ENCODE results near the gene SARNP. TPM values are rescaled to one million over a fixed set of nuclear protein-coding genes. Genes with fewer than 3 reads are reported as not detected.
"Not testable (repeated sequence)": the region's sequence is repeated elsewhere in the genome, so short reads cannot be mapped to it uniquely, and the experiment has no call there.

SARNP gene, protein sequence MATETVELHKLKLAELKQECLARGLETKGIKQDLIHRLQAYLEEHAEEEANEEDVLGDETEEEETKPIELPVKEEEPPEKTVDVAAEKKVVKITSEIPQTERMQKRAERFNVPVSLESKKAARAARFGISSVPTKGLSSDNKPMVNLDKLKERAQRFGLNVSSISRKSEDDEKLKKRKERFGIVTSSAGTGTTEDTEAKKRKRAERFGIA
- polyA plus RNA-seq (2011; rRNA removed) (52.1 and 102 TPM in 2 replicates), polyA minus RNA-seq (2011; rRNA and poly(A)+ RNA removed) (17.8 and 23.2 TPM in 2 replicates)

DNA sequence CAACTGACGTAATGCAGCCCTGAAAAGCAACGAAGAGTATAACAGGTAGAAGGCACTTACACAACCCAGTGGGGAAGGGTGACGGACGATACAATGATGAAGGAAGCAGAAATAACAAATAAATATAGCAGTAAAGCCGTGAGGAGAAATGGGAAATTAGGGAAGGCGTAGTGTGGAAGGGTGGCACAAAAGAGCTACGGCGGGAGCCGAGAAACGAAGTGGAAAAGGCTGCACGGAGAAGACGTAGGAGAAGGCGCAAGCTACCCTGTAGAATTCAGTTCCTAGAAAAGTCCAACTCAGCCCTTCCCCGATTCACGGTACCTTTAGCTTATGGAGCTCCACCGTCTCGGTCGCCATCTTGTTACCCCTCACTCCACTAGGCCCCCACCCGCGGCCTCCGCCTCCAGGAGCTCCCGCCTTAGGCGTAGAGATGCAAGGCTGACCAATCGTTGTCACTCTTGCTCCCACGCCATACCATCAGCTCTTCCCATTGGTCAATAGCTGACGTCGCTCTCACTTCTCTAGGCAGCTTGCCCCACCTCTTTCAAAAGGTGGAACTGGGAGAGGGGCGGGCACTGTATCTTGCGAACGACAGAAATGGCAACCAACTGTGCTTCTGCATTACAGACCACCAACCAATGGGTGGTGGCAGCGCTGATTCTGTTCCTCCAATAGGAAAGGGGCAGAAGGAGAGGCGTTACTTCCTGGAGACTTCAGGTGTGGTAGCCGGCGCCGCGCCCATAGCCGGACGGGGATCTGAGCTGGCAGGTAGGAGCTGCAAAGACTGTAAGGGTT, at the start of gene SARNP, which contains the start of gene ORMDL2:
Gene SARNP (minus strand): TSS at position 380 of the 795 bp plus-strand sequence. CDS start 23 bp downstream, at position 357.
Gene ORMDL2 (plus strand): TSS at position 697 of the 795 bp plus-strand sequence. CDS start 959 bp downstream, outside the sequence.
- CTCF ChIA-PET = interaction anchor here (0.6 to 4.7 kb wide), 14 partner anchors 11 to 361 kb away, joined by 3 to 20 read pairs (median 4); partner anchors contain the start of genes DNAJC14 and PYM1
- TF ChIP-seq, protein P1, sequence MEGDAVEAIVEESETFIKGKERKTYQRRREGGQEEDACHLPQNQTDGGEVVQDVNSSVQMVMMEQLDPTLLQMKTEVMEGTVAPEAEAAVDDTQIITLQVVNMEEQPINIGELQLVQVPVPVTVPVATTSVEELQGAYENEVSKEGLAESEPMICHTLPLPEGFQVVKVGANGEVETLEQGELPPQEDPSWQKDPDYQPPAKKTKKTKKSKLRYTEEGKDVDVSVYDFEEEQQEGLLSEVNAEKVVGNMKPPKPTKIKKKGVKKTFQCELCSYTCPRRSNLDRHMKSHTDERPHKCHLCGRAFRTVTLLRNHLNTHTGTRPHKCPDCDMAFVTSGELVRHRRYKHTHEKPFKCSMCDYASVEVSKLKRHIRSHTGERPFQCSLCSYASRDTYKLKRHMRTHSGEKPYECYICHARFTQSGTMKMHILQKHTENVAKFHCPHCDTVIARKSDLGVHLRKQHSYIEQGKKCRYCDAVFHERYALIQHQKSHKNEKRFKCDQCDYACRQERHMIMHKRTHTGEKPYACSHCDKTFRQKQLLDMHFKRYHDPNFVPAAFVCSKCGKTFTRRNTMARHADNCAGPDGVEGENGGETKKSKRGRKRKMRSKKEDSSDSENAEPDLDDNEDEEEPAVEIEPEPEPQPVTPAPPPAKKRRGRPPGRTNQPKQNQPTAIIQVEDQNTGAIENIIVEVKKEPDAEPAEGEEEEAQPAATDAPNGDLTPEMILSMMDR (IDR thresholded peaks at IDR 0.05; ENCODE audit: insufficient read depth, low read depth, low read length) = no peak
- Histone ChIP-seq H3K27me3 (ENCODE audit: control insufficient read depth, insufficient read depth, low read length) (no peaks in the 10 kb centered on the region), H3K36me3 (ENCODE audit: control insufficient read depth, insufficient read depth, low read length) (peaks cover 8% of the 10 kb centered on the region), H3K4me3 (ENCODE audit: low read depth, low read length) (peak within 1 kb of the TSS; percentile 92)
- POLR2A ChIA-PET = interaction anchor here (0.6 to 2.9 kb wide), 6 partner anchors 13 to 144 kb away, joined by 3 to 30 read pairs (median 4); partner anchors contain the start of gene DNAJC14
- peak; percentile 99 for DNase-seq (ENCODE audit: low read depth)

DNA sequence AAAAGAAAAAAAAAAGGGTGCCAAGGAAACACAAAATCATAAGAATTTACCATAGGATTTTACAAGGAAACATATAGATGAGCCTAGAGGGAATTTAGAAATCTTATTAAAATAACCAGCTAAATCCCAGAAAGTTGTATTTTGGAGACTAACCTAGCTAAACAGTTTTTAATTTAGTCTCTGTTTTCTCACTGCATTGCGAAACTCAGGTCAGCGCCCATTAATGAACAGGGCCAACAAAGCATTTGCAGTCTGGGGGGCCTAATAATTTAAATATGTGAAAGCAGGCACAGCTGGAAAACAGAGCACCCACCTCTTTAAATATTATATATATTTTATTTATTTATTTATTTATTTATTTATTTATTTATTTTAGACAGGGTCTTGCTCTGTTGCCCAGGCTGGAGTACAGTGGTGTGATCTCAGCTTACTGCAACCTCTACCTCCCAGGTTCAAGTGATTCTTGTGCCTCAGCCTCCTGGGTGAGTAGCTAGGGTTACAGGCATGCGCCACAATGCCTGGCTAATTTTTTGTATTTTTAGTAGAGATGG, 49.0 kb upstream of the SARNP start:
- H3K4me3 ChIP-seq (ENCODE audit: low read depth, low read length); H3K36me3 ChIP-seq (ENCODE audit: control insufficient read depth, insufficient read depth, low read length); DNase-seq (ENCODE audit: low read depth); POLR2A ChIA-PET; H3K27me3 ChIP-seq (ENCODE audit: control insufficient read depth, insufficient read depth, low read length): not testable (repeated sequence)
- CTCF ChIA-PET = interaction anchor here (1.4 kb wide), 1 partner anchor 19 kb away, joined by 5 read pairs; no protein-coding TSS in a partner anchor

DNA sequence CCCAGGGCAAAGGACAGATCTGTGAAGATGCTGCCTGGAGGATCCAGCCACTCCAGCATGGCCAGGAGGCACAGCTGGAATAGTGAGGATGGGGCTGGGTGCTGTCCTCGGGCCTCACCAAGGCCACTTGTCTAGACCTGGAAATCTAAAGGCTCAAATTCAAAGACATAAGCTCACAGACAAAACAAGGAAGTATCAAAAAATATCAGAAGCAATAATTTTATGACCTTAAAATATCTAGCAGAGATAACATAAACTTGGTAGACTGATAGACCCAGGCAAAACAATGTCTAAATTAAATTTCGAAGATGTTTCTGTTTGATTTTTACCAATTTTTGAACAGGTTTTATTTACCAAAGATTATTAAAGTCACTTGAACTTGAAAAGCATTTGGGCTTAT, 47.8 kb upstream of the SARNP start:
- Histone ChIP-seq H3K36me3 (ENCODE audit: control insufficient read depth, insufficient read depth, low read length) (no peaks in the 10 kb centered on the region), H3K27me3 (ENCODE audit: control insufficient read depth, insufficient read depth, low read length) (no peaks in the 10 kb centered on the region), H3K4me3 (ENCODE audit: low read depth, low read length) (no peak overlapping the region)
- TF ChIP-seq, protein P1 (IDR thresholded peaks at IDR 0.05; ENCODE audit: insufficient read depth, low read depth, low read length) = no peak
- POLR2A ChIA-PET = no interaction called here
- no peak for DNase-seq (ENCODE audit: low read depth)
- CTCF ChIA-PET = interaction anchor here (1.4 kb wide), 1 partner anchor 18 kb away, joined by 5 read pairs; no protein-coding TSS in a partner anchor

DNA sequence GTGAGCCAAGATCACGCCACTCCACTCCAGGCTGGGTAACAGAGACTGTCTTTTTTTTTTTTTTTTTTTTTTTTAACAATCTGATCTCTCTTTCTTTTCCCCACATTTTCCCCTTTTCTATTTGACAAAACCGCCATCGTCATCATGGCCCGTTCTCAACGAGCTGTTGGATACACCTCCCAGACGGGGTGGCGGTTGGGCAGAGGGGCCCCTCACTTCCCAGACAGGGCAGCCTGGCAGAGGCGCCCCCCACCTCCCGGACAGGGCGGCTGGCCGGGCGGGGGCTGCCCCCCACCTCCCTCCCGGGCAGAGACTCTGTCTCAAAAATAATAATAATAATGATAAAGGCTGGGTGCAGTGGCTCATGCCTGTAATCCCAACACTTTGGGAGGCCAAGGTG, 45.4 kb upstream of the SARNP start:
- H3K36me3 ChIP-seq (ENCODE audit: control insufficient read depth, insufficient read depth, low read length); H3K4me3 ChIP-seq (ENCODE audit: low read depth, low read length); CTCF ChIA-PET; DNase-seq (ENCODE audit: low read depth); H3K27me3 ChIP-seq (ENCODE audit: control insufficient read depth, insufficient read depth, low read length); POLR2A ChIA-PET: not testable (repeated sequence)

DNA sequence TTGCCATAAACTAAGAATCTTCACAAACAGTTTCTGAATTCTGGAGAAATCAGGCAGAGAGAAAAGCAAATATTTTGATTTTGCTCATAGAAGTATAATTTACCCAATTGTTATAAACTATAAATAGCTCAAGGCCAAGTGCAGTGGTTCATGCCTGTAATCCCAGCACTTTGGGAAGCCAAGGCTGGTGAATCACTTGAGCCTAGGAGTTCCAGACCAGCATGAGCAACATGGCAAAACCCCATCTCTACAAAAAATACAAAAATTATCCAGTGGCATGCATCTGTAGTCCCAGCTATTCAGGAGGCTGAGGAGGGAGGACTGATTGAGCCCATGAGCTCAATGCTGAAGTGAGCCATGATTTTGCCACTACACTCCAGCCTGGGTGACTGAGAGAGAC, 44.8 kb upstream of the SARNP start:
- Histone ChIP-seq H3K36me3 (ENCODE audit: control insufficient read depth, insufficient read depth, low read length) (no peaks in the 10 kb centered on the region), H3K27me3 (ENCODE audit: control insufficient read depth, insufficient read depth, low read length) (no peaks in the 10 kb centered on the region), H3K4me3 (ENCODE audit: low read depth, low read length) (no peak overlapping the region)
- TF ChIP-seq, protein P1 (IDR thresholded peaks at IDR 0.05; ENCODE audit: insufficient read depth, low read depth, low read length) = no peak
- DNase-seq (ENCODE audit: low read depth) = no peak
- ChIA-PET POLR2A (no interaction called here), CTCF (no interaction called here)

DNA sequence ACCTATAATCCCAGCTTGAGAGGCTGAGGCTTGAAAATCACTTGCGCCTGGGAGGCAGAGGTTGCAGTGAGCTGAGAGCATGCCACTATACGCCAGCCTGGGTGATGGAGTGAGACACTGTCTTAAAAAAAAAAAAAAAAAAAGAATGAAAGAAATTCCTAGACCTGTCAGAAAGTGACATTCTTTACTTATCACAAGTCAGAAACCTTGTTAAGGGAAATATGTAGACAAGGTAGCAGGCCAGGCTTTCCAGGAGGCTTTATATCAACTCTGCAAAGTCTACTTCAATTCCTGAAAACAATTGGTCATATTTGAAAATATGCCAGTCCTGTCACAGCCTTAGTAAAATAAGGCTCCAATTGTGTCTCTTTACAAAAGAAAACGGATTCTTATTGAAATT, 44.3 kb upstream of the SARNP start:
- DNase-seq (ENCODE audit: low read depth) = no peak
- Histone ChIP-seq H3K27me3 (ENCODE audit: control insufficient read depth, insufficient read depth, low read length) (no peaks in the 10 kb centered on the region), H3K4me3 (ENCODE audit: low read depth, low read length) (no peak overlapping the region), H3K36me3 (ENCODE audit: control insufficient read depth, insufficient read depth, low read length) (no peaks in the 10 kb centered on the region)
- POLR2A ChIA-PET = no interaction called here
- CTCF ChIA-PET = no interaction called here
- TF ChIP-seq, protein P1 (IDR thresholded peaks at IDR 0.05; ENCODE audit: insufficient read depth, low read depth, low read length) = no peak
